Mucosa of rectum (tissue), 2 donors: Measurements from ENCODE around the gene SELENOW.

Source experiments
- H3K27ac ChIP-seq, 2 donors: one replicate each; pipeline ENCODE4 v1.7.0; 2013; ENCODE audit warnings: inconsistent platforms in 2 of 2, low read depth in 2 of 2, low read length in 2 of 2
- H3K27me3 ChIP-seq, 2 donors: one replicate each; pipeline ENCODE4 v1.7.0; 2013; ENCODE audit warnings: low read length in 2 of 2; ENCODE audit not compliant: control insufficient read depth in 2 of 2, insufficient read depth in 2 of 2
- H3K36me3 ChIP-seq, 2 donors: one replicate each; pipeline ENCODE4 v1.7.0; 2013; ENCODE audit warnings: low read length in 2 of 2; ENCODE audit not compliant: control insufficient read depth in 2 of 2, insufficient read depth in 2 of 2
- H3K4me1 ChIP-seq, 2 donors: one replicate each; pipeline ENCODE4 v1.7.0; 2013; ENCODE audit warnings: low read length in 2 of 2, mild to moderate bottlenecking in 1 of 2; ENCODE audit not compliant: control insufficient read depth in 2 of 2, insufficient read depth in 2 of 2
- H3K4me3 ChIP-seq, 2 donors: one replicate each; pipeline ENCODE4 v1.7.0; 2013; ENCODE audit warnings: low read length in 2 of 2
- H3K9ac ChIP-seq, 2 donors: one replicate each; pipeline ENCODE4 v1.7.0; 2013; ENCODE audit warnings: low read length in 2 of 2, low read depth in 1 of 2, mild to moderate bottlenecking in 1 of 2
- H3K9me3 ChIP-seq, 2 donors: one replicate each; pipeline ENCODE4 v1.7.0; 2013; ENCODE audit warnings: low read length in 2 of 2; ENCODE audit not compliant: control insufficient read depth in 2 of 2
- donor health status: healthy.
- donor health status: Normal muscosa, but diverticular disease.

The SELENOW gene

DNA sequence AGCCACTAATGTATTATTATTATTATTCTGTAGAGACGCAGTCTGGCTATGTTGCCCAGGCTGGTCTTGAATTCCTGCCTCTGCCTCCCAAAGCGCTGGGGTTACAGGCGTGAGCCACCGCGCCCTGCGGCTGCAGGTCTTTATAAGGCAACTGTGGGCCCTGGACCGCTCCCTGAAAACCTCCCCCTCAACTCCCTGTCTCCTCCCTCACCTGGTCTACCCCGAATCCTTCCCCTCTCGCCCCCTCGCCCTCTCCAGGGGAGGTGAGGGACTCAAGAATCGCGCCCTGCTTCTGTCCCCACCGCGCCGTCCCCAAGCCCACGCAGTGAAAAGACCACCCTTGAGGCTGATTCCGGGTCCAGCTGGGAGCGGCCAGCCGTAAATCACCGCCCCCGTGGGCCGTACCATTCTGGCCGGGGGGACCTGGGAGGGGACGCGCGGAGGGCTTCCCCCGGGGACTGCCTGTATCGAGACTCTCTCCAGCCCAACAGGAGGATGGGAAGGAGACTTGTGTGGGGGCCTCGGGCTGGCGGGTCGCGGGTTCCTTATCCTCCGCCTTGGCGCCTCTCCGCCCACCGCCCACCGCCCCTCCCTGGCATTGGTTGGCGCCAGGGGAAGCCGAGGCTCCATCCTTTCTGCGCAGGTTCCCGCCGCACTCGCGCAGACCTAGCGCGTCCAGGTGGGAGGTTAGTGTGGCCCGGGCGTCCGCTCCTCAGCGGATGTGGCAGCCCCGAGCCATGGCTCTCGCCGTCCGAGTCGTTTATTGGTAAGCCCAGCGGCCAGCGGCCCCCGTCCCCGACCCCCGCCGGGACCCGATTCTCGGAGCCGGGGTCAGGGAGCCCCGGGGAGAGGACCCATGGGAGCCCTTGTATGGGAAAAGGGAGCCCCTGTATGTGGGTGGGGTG is at the start of gene SELENOW:
TSS of gene SELENOW (plus strand) at position 655 of the 905 bp plus-strand sequence. CDS start at position 738, 83 bp downstream.
- no peaks in the 10 kb centered on the region for H3K9me3 ChIP-seq
- H3K4me3 ChIP-seq: peak within 1 kb of the TSS; percentile 86 to 97
- H3K9ac ChIP-seq: peak within 1 kb of the TSS; percentile 92 to 96
- peak within 1 kb of the TSS; percentile 93 to 99 for H3K27ac ChIP-seq
- peaks cover 18 to 20% of the 10 kb centered on the region in 2 donors for H3K36me3 ChIP-seq
- no peaks in the 10 kb centered on the region for H3K27me3 ChIP-seq
- H3K4me1 ChIP-seq: peaks cover 16 to 40% of the 10 kb centered on the region in 2 donors

- no peak overlapping the region for H3K9ac ChIP-seq
- H3K4me3 ChIP-seq: no peak overlapping the region
- H3K4me1 ChIP-seq: peaks cover 7 to 10% of the 10 kb centered on the region in 2 donors
- H3K27me3 ChIP-seq: peaks cover 0 to 7% of the 10 kb centered on the region in 2 donors
- H3K27ac ChIP-seq: peak overlapping the region; percentile 13 to 58
- peaks cover 0 to 3% of the 10 kb centered on the region in 2 donors for H3K36me3 ChIP-seq
- H3K9me3 ChIP-seq: no peaks in the 10 kb centered on the region
Observed at GRCh38 chr19:47729468-47729798, 49.1 kb upstream of the SELENOW start.

- H3K27ac ChIP-seq: peak overlapping the region in 1 of 2 donors; percentile 58
- H3K9ac ChIP-seq: no peak overlapping the region
- H3K4me1 ChIP-seq: peaks cover 7 to 10% of the 10 kb centered on the region in 2 donors
- H3K27me3 ChIP-seq: peaks cover 0 to 7% of the 10 kb centered on the region in 2 donors
- H3K9me3 ChIP-seq: no peaks in the 10 kb centered on the region
- no peak overlapping the region for H3K4me3 ChIP-seq
- peaks cover 0 to 3% of the 10 kb centered on the region in 2 donors for H3K36me3 ChIP-seq
Observed at GRCh38 chr19:47729799-47730520, 48.5 kb upstream of the SELENOW start.

GRCh38 chr19:47730521-47730889 is 48.0 kb upstream of the SELENOW start:
- Histone ChIP-seq H3K36me3 (peaks cover 0 to 3% of the 10 kb centered on the region in 2 donors), H3K9ac (no peak overlapping the region), H3K4me3 (no peak overlapping the region), H3K9me3 (no peaks in the 10 kb centered on the region), H3K27me3 (peaks cover 0 to 8% of the 10 kb centered on the region in 2 donors), H3K27ac (no peak overlapping the region), H3K4me1 (peaks cover 7 to 10% of the 10 kb centered on the region in 2 donors)

GRCh38 chr19:47730910-47731309 is 47.6 kb upstream of the SELENOW start:
- Histone ChIP-seq H3K36me3 (no peaks in the 10 kb centered on the region), H3K9ac (no peak overlapping the region), H3K27ac (no peak overlapping the region), H3K4me1 (peaks cover 7 to 10% of the 10 kb centered on the region in 2 donors), H3K4me3 (no peak overlapping the region), H3K9me3 (no peaks in the 10 kb centered on the region), H3K27me3 (peaks cover 0 to 8% of the 10 kb centered on the region in 2 donors)

GRCh38 chr19:47735131-47735530 is 43.4 kb upstream of the SELENOW start:
- no peak overlapping the region for H3K4me3 ChIP-seq

DNA sequence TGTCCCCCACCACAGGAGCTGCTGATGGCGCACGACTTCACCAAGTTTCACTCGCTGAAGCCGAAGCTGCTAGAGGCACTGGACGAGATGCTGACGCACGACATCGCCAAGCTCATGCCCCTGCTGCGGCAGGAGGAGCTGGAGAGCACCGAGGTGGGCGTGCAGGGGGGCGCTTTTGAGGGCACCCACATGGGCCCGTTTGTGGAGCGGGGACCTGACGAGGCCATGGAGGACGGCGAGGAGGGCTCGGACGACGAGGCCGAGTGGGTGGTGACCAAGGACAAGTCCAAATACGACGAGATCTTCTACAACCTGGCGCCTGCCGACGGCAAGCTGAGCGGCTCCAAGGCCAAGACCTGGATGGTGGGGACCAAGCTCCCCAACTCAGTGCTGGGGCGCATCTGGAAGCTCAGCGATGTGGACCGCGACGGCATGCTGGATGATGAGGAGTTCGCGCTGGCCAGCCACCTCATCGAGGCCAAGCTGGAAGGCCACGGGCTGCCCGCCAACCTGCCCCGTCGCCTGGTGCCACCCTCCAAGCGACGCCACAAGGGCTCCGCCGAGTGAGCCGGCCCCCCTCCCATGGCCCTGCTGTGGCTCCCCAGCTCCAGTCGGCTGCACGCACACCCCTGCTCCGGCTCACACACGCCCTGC is 37.5 kb upstream of the SELENOW start:
- no peaks in the 10 kb centered on the region for H3K27me3 ChIP-seq
- peaks cover 0 to 1% of the 10 kb centered on the region in 2 donors for H3K36me3 ChIP-seq

More at GRCh38 chr19:47735131-47735530, 43.4 kb upstream of the SELENOW start:
- Histone ChIP-seq H3K9ac (no peak overlapping the region), H3K9me3 (no peaks in the 10 kb centered on the region), H3K27me3 (peaks cover 0 to 5% of the 10 kb centered on the region in 2 donors), H3K36me3 (peaks cover 0 to 1% of the 10 kb centered on the region in 2 donors), H3K4me1 (peaks cover 0 to 3% of the 10 kb centered on the region in 2 donors), H3K27ac (no peak overlapping the region)

DNA sequence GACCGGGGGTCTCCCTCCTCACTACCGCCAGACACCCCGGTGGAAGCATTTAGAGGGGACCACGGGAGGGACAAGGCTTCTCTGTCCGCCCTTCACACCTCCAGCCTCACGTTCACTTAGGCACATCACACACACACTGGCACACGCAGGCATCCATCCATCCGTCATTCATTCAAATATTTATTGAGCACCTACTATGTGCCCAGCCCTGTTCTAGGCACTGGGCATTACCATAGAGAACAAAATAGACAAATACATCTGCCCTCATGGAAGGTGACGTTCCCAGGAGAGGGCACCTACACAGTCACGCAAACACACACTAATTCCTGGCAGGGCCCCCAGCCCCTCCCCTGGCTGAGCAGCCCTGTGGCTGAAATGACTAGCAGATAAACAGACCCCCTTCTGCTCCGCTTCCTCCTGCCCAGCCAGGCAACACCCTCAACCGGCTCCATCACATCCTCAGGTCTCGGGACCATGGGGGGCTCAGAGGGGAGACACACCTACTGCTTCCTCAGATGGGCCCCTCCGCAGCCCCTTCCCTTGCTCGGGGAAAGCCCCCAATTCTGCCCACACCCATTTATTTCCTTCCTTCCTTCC is 36.9 kb upstream of the SELENOW start:
- H3K27ac ChIP-seq: no peak overlapping the region
- no peak overlapping the region for H3K9ac ChIP-seq
- H3K36me3 ChIP-seq: no peaks in the 10 kb centered on the region
- no peaks in the 10 kb centered on the region for H3K27me3 ChIP-seq
- no peak overlapping the region for H3K4me3 ChIP-seq
- no peaks in the 10 kb centered on the region for H3K9me3 ChIP-seq
- H3K4me1 ChIP-seq: peaks cover 17 to 20% of the 10 kb centered on the region in 2 donors

More for the DNA sequence above, 37.5 kb upstream of the SELENOW start:
- Histone ChIP-seq H3K9ac (no peak overlapping the region), H3K4me3 (no peak overlapping the region), H3K9me3 (no peaks in the 10 kb centered on the region), H3K27ac (no peak overlapping the region), H3K4me1 (peaks cover 11 to 17% of the 10 kb centered on the region in 2 donors)

- H3K36me3 ChIP-seq: peaks cover 0 to 5% of the 10 kb centered on the region in 2 donors
- H3K9ac ChIP-seq: peak overlapping the region in 1 of 2 donors; percentile 58
- H3K4me3 ChIP-seq: peak overlapping the region; percentile 70 to 76
- peaks cover 19 to 20% of the 10 kb centered on the region in 2 donors for H3K4me1 ChIP-seq
- peak overlapping the region; percentile 85 for H3K27ac ChIP-seq
- H3K9me3 ChIP-seq: no peaks in the 10 kb centered on the region
- H3K27me3 ChIP-seq: no peaks in the 10 kb centered on the region
Observed at GRCh38 chr19:47742634-47743033, 35.9 kb upstream of the SELENOW start.
